H1 (cell line): ENCODE measurements around the gene RRP9. TPM values are rescaled to one million over a fixed set of nuclear protein-coding genes. Genes with fewer than 3 reads are reported as not detected.

Source experiments
- CTCF ChIA-PET: fragments of 300-600 bp; sonication (Branson Sonifier 250); formaldehyde crosslinking; loops from one replicate; lab custom pipeline; 2021; ENCODE audit not compliant: partially characterized antibody; lab: Charles Lee
- POLR2A ChIA-PET: fragments of 300-600 bp; sonication (Branson Sonifier 250); formaldehyde crosslinking; loops from one replicate; lab custom pipeline; 2021; ENCODE audit warnings: inconsistent platforms; ENCODE audit not compliant: partially characterized antibody; lab: Charles Lee
- DNase-seq, 2 experiments: peaks; one replicate each; pipeline versions ENCODE4 v3.0.0 to v3.0.0-alpha.2; 2010 to 2022; ENCODE audit warnings: low spot score in 2 of 2, low read depth in 1 of 2, mixed read lengths in 1 of 2
- FAIRE-seq: peaks from 2 replicates; lab custom pipeline; 2011; peaks lifted over from hg19 to GRCh38; lab: Jason Lieb, UNC
- H2AFZ ChIP-seq: 2 replicates; pipeline ENCODE4 v1.8.1; 2012; ENCODE audit warnings: low read length, inconsistent platforms
- H2AK5ac ChIP-seq: 2 replicates; pipeline ENCODE4 v1.6.1; 2013; ENCODE audit warnings: low read depth, low read length
- H2BK120ac ChIP-seq: replicated peaks from 2 replicates; pipeline ENCODE3; 2013; ENCODE audit warnings: low read depth, low read length, inconsistent platforms
- H2BK12ac ChIP-seq: 2 replicates; pipeline ENCODE4 v1.6.1; 2013; ENCODE audit warnings: low read depth, low read length
- H2BK15ac ChIP-seq: 2 replicates; pipeline ENCODE4 v1.6.1; 2013; ENCODE audit warnings: low read length
- H2BK20ac ChIP-seq: 2 replicates; pipeline ENCODE4 v1.6.1; 2013; ENCODE audit warnings: low read length
- H2BK5ac ChIP-seq: 2 replicates; pipeline ENCODE4 v1.6.1; 2013; ENCODE audit warnings: low read depth, low read length
- H3K14ac ChIP-seq: 2 replicates; pipeline ENCODE4 v1.6.1; 2013; ENCODE audit warnings: inconsistent platforms; ENCODE audit not compliant: insufficient read length
- H3K18ac ChIP-seq: 2 replicates; pipeline ENCODE4 v1.6.1; 2013; ENCODE audit warnings: low read length; ENCODE audit errors: extremely low read depth
- H3K23ac ChIP-seq: 2 replicates; pipeline ENCODE4 v1.6.1; 2013; ENCODE audit warnings: inconsistent platforms; ENCODE audit not compliant: insufficient read length
- H3K23me2 ChIP-seq: 2 replicates; pipeline ENCODE4 v1.6.1; 2013; ENCODE audit warnings: low read depth, low read length
- H3K27ac ChIP-seq: 2 replicates; pipeline ENCODE4 v1.6.1; 2011; ENCODE audit warnings: low read depth, low read length, inconsistent platforms
- H3K27me3 ChIP-seq, 4 experiments: replicated peaks in 1 of 4; 1 replicate in 1 of 4; 2 replicates in 3 of 4; pipeline versions ENCODE4 v1.6.1 to v1.8.1; 2011 to 2013; ENCODE audit warnings: low read length in 3 of 4, mild to moderate bottlenecking in 3 of 4, inconsistent platforms in 2 of 4, mixed read lengths in 2 of 4, moderate library complexity in 1 of 4; ENCODE audit not compliant: control insufficient read depth in 3 of 4, insufficient read depth in 3 of 4; ENCODE audit errors: extremely low read depth in 1 of 4
- H3K36me3 ChIP-seq, 4 experiments: 2 replicates each; pipeline versions ENCODE4 v1.6.1 to v1.8.1; 2011 to 2013; ENCODE audit warnings: mild to moderate bottlenecking in 4 of 4, low read length in 3 of 4, moderate library complexity in 2 of 4, control low read depth in 1 of 4, inconsistent platforms in 1 of 4; ENCODE audit not compliant: insufficient read depth in 4 of 4, control insufficient read depth in 2 of 4
- H3K4ac ChIP-seq: replicated peaks from 2 replicates; pipeline ENCODE3; 2013; ENCODE audit warnings: low read length, low read depth, mixed read lengths, inconsistent platforms; ENCODE audit not compliant: insufficient read length
- H3K4me1 ChIP-seq, 4 experiments: replicated peaks in 1 of 4; 1 replicate in 1 of 4; 2 replicates in 3 of 4; pipeline versions ENCODE4 v1.6.1 to v1.8.1; 2011 to 2013; ENCODE audit warnings: low read length in 3 of 4, inconsistent platforms in 2 of 4, mixed read lengths in 1 of 4; ENCODE audit not compliant: insufficient read depth in 4 of 4, control insufficient read depth in 3 of 4
- H3K4me2 ChIP-seq, 2 experiments: 2 replicates each; pipeline versions ENCODE4 v1.6.1 to v1.8.1; 2011 to 2013; ENCODE audit warnings: low read depth in 2 of 2, low read length in 2 of 2, control low read depth in 1 of 2, inconsistent platforms in 1 of 2, mild to moderate bottlenecking in 1 of 2; ENCODE audit not compliant: insufficient read depth in 1 of 2
- H3K4me3 ChIP-seq, 4 experiments: fragments of 200-600, 300-600 bp in 1 of 4; sonication (generic), shearing (Covaris generic), sonication (Bioruptor Twin) in 1 of 4; 2 replicates each; pipeline versions ENCODE4 v1.5.1 to v1.8.1; 2011 to 2016; ENCODE audit warnings: low read length in 4 of 4, low read depth in 3 of 4, control low read depth in 2 of 4, inconsistent platforms in 2 of 4, mild to moderate bottlenecking in 2 of 4, mixed read lengths in 1 of 4, moderate library complexity in 1 of 4; ENCODE audit not compliant: insufficient read depth in 2 of 4; ENCODE audit errors: extremely low read depth in 1 of 4
- H3K56ac ChIP-seq: replicated peaks from 2 replicates; pipeline ENCODE3; 2013; ENCODE audit warnings: low read depth, mild to moderate bottlenecking, mixed read lengths, low read length, inconsistent platforms; ENCODE audit not compliant: insufficient read length
- H3K79me1 ChIP-seq: 2 replicates; pipeline ENCODE4 v1.6.1; 2013; ENCODE audit warnings: low read depth, low read length, control low read depth
- H3K79me2 ChIP-seq, 2 experiments: 2 replicates each; pipeline versions ENCODE4 v1.6.1 to v1.8.1; 2012 to 2013; ENCODE audit warnings: low read length in 2 of 2, mild to moderate bottlenecking in 2 of 2, inconsistent platforms in 1 of 2; ENCODE audit not compliant: insufficient read depth in 2 of 2, control insufficient read depth in 1 of 2
- H3K9ac ChIP-seq, 4 experiments: replicated peaks in 1 of 4; 1 replicate in 1 of 4; 2 replicates in 3 of 4; pipeline versions ENCODE4 v1.6.1 to v1.8.1; 2011 to 2013; ENCODE audit warnings: low read depth in 3 of 4, low read length in 3 of 4, control low read depth in 2 of 4, mild to moderate bottlenecking in 2 of 4, moderate library complexity in 2 of 4, inconsistent platforms in 1 of 4; ENCODE audit errors: extremely low read depth in 1 of 4
- H3K9me3 ChIP-seq, 2 experiments: 2 replicates each; pipeline versions ENCODE4 v1.6.1 to v1.8.1; 2012 to 2013; ENCODE audit warnings: mild to moderate bottlenecking in 2 of 2, moderate library complexity in 2 of 2, control low read depth in 1 of 2, inconsistent platforms in 1 of 2, low read depth in 1 of 2, low read length in 1 of 2, mixed read lengths in 1 of 2; ENCODE audit not compliant: insufficient read depth in 2 of 2
- H4K20me1 ChIP-seq, 2 experiments: replicated peaks in 1 of 2; 2 replicates each; pipeline versions ENCODE3 to v1.8.1; 2011 to 2013; ENCODE audit warnings: inconsistent platforms in 2 of 2, low read length in 2 of 2, mild to moderate bottlenecking in 1 of 2; ENCODE audit not compliant: insufficient read depth in 2 of 2, control insufficient read depth in 1 of 2
- H4K5ac ChIP-seq: 2 replicates; pipeline ENCODE4 v1.6.1; 2013; ENCODE audit warnings: low read length, low read depth, mixed read lengths, inconsistent platforms; ENCODE audit not compliant: insufficient read length
- H4K8ac ChIP-seq: 2 replicates; pipeline ENCODE4 v1.8.0; 2013; ENCODE audit warnings: mild to moderate bottlenecking, moderate library complexity, low read length, inconsistent platforms; ENCODE audit not compliant: insufficient read depth; ENCODE audit errors: extremely low read depth
- H4K91ac ChIP-seq: replicated peaks from 2 replicates; pipeline ENCODE3; 2013; ENCODE audit warnings: low read length, mixed read lengths, inconsistent platforms; ENCODE audit not compliant: insufficient read length
- BCL11A ChIP-seq, 2 experiments: IDR thresholded peaks; one replicate each; pipeline ENCODE4 v1.6.1; 2011; ENCODE audit warnings: low read depth in 2 of 2, low read length in 2 of 2, mild to moderate bottlenecking in 2 of 2
- CHD2 ChIP-seq: IDR thresholded peaks from 2 replicates; pipeline ENCODE4 v1.6.1; 2012; ENCODE audit warnings: low read length, improper control_type of control experiment
- EGR1 ChIP-seq: IDR thresholded peaks from 2 replicates; pipeline ENCODE4 v1.6.1; 2011; ENCODE audit warnings: low read depth, low read length, borderline replicate concordance
- GTF2F1 ChIP-seq: IDR thresholded peaks from 2 replicates; pipeline ENCODE4 v1.6.1; 2012; ENCODE audit warnings: low read depth, low read length, improper control_type of control experiment, borderline replicate concordance
- KDM4A ChIP-seq: IDR thresholded peaks from one replicate; pipeline ENCODE4 v1.7.1; 2012; ENCODE audit warnings: low read depth, mild to moderate bottlenecking, moderate library complexity, low read length, inconsistent platforms; ENCODE audit not compliant: severe bottlenecking
- KDM5A ChIP-seq: fragments of 200-600 bp; IDR thresholded peaks from 2 replicates; pipeline ENCODE4 v1.7.1; 2012; ENCODE audit warnings: mild to moderate bottlenecking, low read length, inconsistent platforms, mixed read lengths
- NANOG ChIP-seq: IDR thresholded peaks from 2 replicates; pipeline ENCODE4 v1.6.1; 2011; ENCODE audit warnings: low read length, low read depth, mild to moderate bottlenecking, inconsistent platforms; ENCODE audit not compliant: insufficient read depth, poor library complexity, severe bottlenecking
- SIN3A ChIP-seq, 2 experiments: IDR thresholded peaks in 1 of 2; conservative IDR thresholded peaks in 1 of 2; 2 replicates each; pipeline ENCODE4 v1.6.1; 2011 to 2012; ENCODE audit warnings: low read length in 2 of 2, improper control_type of control experiment in 1 of 2, low read depth in 1 of 2, mild to moderate bottlenecking in 1 of 2
- SIRT6 ChIP-seq: IDR thresholded peaks from one replicate; pipeline ENCODE4 v1.7.1; 2012; ENCODE audit warnings: low read length, inconsistent platforms
- SRF ChIP-seq: IDR thresholded peaks from 2 replicates; pipeline ENCODE4 v1.6.1; 2011; ENCODE audit warnings: mild to moderate bottlenecking, low read depth, low read length, moderate library complexity
- WGBS, 2 experiments: shearing (Covaris generic) in 1 of 2; methylation state at CpG; one replicate each; pipeline versions ENCODE4 v1.1.6 to v1.1.7; 2013 to 2015; ENCODE audit warnings: low lambda C conversion rate in 2 of 2, mixed read lengths in 2 of 2, inconsistent platforms in 1 of 2, low coverage in 1 of 2, missing lambda C conversion rate in 1 of 2; ENCODE audit not compliant: insufficient replicate concordance in 2 of 2, insufficient coverage in 1 of 2, insufficient read length in 1 of 2; ENCODE audit errors: extremely low coverage in 1 of 2, missing lambda C conversion rate in 1 of 2; 5-methylcytosine and 5-hydroxymethylcytosine counted together
- polyA plus RNA-seq, 7 experiments: library from polyadenylated mRNA; depleted of rRNA in 3 of 7; stranded (reverse) in 5 of 7; unstranded in 2 of 7; fragments of >200 nt in 5 of 7; fragments of 200-250 nt in 2 of 7; gene quantifications; 1 replicate in 5 of 7; 2 replicates in 1 of 7; 4 replicates in 1 of 7; pipeline versions ENCODE4 v1.2.1 to v1.2.3, GENCODE V29; 2011 to 2013; ENCODE audit warnings: missing spikeins in 2 of 7, mixed read lengths in 2 of 7
- total RNA-seq: library from RNA; stranded (reverse); fragmentation: NEBNext Ultra II Directional; extraction: Animal tissue kit (Norgen Biotek cat#: 25700); gene quantifications from 2 replicates; pipeline ENCODE4 v1.2.1, GENCODE V29; 2021
- TF ChIP-seq, protein P1 (sequence below): IDR thresholded peaks from 2 replicates; pipeline ENCODE4 v1.6.1; 2011; ENCODE audit warnings: low read length, improper control_type of control experiment

RRP9 gene
- total and polyA plus RNA-seq, 2 of the 8 experiments (the other 6 are each of a cell fraction or from before 2014, with no cell fraction given): 55.6 to 68.9 TPM

DNA sequence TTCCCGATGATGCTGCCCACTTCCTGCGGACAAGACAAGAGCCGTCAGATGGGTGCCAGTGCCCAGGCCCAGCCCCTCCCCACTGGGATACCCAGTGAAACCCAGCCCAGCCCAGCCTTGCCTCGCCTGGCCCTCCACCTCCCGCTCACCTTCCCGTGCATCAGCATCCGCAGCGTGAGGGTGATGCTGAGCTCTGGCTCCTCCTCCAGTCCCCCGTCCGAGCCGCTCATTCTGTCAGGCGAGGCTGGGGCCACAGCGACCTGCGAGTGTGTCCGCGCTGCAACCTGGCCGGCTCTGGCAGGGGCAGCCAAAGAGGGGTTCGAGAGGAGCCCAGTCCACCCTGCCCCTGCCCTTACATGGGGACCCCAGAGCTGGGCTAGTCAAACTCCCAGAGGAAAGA lies 19.3 kb upstream of the RRP9 start:
- H3K27me3 ChIP-seq: peaks cover 0 to 22% (median 8%) of the 10 kb centered on the region in 4 experiments; a peak in 6 of 7 replicates
- H3K4ac ChIP-seq: no peak overlapping the region
- no peak for DNase-seq
- no peak overlapping the region for H3K4me2 ChIP-seq
- H3K23ac ChIP-seq: no peak overlapping the region
- no peak overlapping the region for H2BK5ac ChIP-seq
- H3K4me3 ChIP-seq: no peak overlapping the region
- TF ChIP-seq GTF2F1 (no peak), EGR1 (no peak), BCL11A (IDR thresholded peaks at IDR 0.05; ENCODE audit: low read depth in 2 of 2, low read length in 2 of 2) (no peak), CHD2 (no peak), KDM5A (no peak), KDM4A (no peak), SIN3A (conservative IDR thresholded peaks at IDR 0.05 in 1 of 2, IDR thresholded peaks at IDR 0.05 in 1 of 2; ENCODE audit: low read depth in 1 of 2, low read length in 2 of 2) (no peak), NANOG (no peak), SIRT6 (no peak), SRF (no peak)
- TF ChIP-seq, protein P1, sequence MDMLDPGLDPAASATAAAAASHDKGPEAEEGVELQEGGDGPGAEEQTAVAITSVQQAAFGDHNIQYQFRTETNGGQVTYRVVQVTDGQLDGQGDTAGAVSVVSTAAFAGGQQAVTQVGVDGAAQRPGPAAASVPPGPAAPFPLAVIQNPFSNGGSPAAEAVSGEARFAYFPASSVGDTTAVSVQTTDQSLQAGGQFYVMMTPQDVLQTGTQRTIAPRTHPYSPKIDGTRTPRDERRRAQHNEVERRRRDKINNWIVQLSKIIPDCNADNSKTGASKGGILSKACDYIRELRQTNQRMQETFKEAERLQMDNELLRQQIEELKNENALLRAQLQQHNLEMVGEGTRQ: no peak
- no peaks in the 10 kb centered on the region for H3K79me1 ChIP-seq
- H4K20me1 ChIP-seq: peaks cover 0 to 9% of the 10 kb centered on the region in 2 experiments
- H2AK5ac ChIP-seq: 0 out of 2 replicates have a peak overlapping the region, but pooled peaks have one; percentile 24
- WGBS, 2 experiments: 82% methylated on average over 17 of the region's 18 CpGs; no CpG with 5 or more reads in 1 of the 2 experiments
- no peak overlapping the region for H2BK120ac ChIP-seq
- POLR2A ChIA-PET: interaction anchor here (0.6 to 29.3 kb wide), 7 partner anchors 7 to 85 kb away, joined by 3 to 923 read pairs (median 13); partner anchors contain the start of genes ABHD14A, ABHD14B, ACY1 and GPR62
- H3K18ac ChIP-seq: no peak overlapping the region
- H3K9ac ChIP-seq: no peak overlapping the region
- H3K9me3 ChIP-seq: no peaks in the 10 kb centered on the region
- CTCF ChIA-PET: interaction anchor here (0.5 to 10.5 kb wide), 6 partner anchors 11 to 1334 kb away, joined by 3 to 66 read pairs (median 24); partner anchors contain the start of genes ABHD14A, ABHD14B, ACY1 and PARP3
- no peak overlapping the region for H3K56ac ChIP-seq
- H3K27ac ChIP-seq: no peak overlapping the region
- no peak for FAIRE-seq
- no peaks in the 10 kb centered on the region for H3K79me2 ChIP-seq
- H4K91ac ChIP-seq: no peak overlapping the region
- no peak overlapping the region for H4K5ac ChIP-seq
- H4K8ac ChIP-seq: no peak overlapping the region
- no peak overlapping the region for H2BK12ac ChIP-seq
- peaks cover 4 to 26% (median 15%) of the 10 kb centered on the region in 4 experiments for H3K4me1 ChIP-seq
- H2BK20ac ChIP-seq: no peak overlapping the region
- no peak overlapping the region for H3K14ac ChIP-seq
- H3K23me2 ChIP-seq: peaks cover 4% of the 10 kb centered on the region; the same call in 1 of the 2 replicates
- H3K36me3 ChIP-seq: no peaks in the 10 kb centered on the region
- H2BK15ac ChIP-seq: no peak overlapping the region
- no peak overlapping the region for H2AFZ ChIP-seq
